ACHN (cell line): ENCODE measurements around the gene NEDD9.

ENCODE experiments used
- DNase-seq: peaks from one replicate; pipeline ENCODE4 v3.0.0-alpha.2; 2015
- in situ Hi-C: cut with HindIII; loops from 2 replicates; pipeline ENCODE4 v1.10.0; 2017; ENCODE audit warnings: low sequenced_read_pairs, low pct_ligation_motif_present, low pct_unique_long_range_greater_than_20kb

Gene NEDD9

GRCh38 chr6:11208854-11209253 lies 23.6 kb downstream of the NEDD9 start:
- in situ Hi-C loops, result no loop called here
- DNase-seq, result no peak

DNA sequence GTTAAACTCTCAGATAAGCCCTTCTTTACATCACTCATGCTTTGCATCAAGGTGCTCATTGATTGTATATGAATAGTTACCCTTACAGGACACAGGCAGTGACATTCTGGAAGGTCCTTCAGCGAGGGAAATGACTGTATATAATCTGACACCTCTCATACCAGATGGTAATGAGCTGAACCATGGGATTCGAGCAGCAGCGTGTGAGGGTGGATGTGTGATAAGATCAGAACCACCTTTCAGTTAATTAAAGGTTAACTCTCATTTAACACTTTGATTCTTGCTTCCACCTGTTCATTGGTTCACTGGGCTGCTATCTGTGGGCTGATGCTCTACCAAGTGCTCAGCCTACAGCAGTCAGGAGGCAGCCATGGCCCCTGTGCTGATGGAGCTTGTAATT lies 24.2 kb downstream of the NEDD9 start:
- in situ Hi-C loops, result no loop called here
- no peak for DNase-seq

DNA sequence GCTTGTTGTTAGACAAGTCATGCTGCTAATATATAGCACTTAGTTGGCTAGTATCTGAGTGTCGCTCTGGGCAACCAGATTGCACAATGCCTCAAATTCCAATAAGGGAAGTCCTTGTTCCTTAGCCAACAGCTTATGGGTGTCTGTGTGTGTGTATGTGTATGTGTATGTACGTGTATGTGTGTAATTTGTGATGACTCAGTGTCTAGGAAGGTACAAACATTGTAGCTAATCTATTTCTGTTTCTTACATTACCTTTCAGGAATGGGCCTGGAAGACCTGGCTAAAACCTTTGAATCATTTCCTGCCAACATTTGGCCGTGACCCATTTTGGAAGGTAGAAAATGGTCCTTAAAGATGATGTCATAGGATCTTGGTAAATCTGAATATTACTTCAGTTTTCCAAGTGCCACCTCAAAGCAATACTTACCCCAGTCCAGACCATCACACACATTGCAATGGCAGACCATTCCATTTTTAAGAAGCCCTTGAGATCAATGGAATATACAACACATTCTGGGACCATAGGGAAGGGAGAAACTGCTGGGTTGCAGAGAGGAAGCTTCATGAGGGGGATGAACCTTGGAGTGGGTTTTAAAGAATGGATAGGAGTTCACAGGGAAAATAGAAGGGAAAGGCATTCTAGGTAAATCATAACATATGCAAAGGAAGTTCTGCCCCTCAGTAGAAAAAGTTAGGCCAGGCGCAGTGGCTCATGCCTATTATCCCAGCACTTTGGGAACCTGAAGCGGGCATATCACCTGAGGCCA lies 25.1 kb downstream of the NEDD9 start:
- in situ Hi-C loops, result no loop called here
- DNase-seq, result peak; percentile 13

GRCh38 chr6:11206576-11206975 lies 25.9 kb downstream of the NEDD9 start:
- DNase-seq, result no peak
- in situ Hi-C loops, result no loop called here

DNA sequence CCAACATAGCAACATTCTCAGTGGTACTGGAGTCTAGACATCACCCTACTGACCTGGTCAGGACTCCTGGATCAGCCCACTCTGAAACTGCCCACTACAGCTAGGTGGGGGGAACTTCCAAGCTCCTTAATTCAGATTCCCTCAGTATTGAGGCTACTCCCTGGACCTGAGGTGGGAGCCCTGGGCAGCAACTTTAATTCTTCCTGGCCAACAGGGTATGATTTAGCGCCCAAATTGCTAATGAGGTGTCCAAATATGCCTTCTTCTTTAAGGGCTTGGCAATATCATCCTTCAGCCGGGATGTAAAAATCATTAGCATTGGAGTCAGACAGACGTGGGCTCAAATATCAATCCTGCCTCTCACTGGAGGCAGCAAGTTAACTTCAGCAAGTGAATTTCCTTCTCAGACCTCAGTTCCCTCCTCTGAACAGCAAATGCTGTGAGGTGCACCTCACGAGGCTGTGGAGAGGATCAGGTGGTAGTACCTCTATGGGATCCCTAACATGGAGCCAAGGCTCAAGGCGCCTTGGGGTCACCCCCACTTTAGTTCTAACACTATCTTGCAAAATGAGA lies 27.6 kb downstream of the NEDD9 start:
- no peak for DNase-seq
- in situ Hi-C loops, result no loop called here

DNA sequence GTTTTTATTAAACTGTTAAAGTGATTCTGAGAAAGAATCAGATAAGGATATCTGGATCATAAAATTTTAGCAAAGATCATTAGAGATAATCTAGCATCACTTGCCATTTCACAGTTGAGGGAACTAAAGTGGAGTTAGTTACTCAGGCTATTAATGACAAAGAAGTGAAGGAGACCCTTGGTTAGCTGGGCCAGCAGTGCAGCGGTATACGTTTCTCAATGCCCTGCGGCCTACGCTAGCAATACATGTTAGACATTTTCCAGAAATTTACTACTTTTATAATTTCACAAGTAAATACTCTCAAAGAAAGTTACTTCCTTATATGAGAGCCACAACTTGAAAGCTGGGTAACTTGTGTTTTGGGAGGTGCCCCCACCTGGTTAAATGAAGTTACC lies 28.5 kb downstream of the NEDD9 start:
- in situ Hi-C loops, result no loop called here

DNA sequence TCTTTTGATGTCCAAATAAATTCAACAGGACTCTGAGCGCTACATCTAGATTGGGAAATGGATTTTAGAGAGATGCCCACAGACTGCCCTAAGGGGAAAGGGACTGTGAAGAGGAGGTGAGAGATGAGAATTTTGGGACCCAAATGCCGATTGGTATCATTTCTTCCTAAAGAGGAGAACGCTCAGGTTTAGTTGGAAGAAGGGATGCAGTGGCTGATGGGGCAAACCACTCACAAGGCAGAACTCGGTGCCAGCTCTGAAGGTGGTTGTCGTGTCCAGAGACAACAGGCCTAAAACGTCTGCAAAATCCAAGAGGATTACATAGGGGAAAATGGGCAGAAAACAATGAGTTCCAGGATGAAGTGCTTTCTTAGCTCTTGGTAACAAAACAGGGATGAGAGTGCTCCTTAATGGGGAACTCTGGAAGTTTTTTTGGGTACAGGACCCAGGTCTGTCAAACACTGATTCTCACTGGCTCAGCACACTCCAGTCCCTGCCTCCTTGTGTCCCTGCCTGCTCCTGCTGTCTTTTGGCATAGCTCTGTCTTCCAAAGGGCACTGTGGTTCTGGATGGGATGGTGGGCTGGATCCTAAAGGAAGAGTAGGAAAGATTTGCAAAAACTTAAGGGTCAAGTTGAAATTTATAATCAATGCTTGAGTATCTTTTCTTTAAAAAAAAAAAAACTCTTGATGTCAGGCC lies 29.0 kb downstream of the NEDD9 start:
- in situ Hi-C loops, result no loop called here
- DNase-seq, result no peak

More for the DNA sequence above, 28.5 kb downstream of the NEDD9 start:
- no peak for DNase-seq

- DNase-seq, result no peak
- in situ Hi-C loops, result no loop called here
Measured at GRCh38 chr6:11202513-11203305, 29.8 kb downstream of the NEDD9 start.

- DNase-seq, result no peak
- in situ Hi-C loops, result no loop called here
Measured at GRCh38 chr6:11201772-11202512, 30.5 kb downstream of the NEDD9 start.

DNA sequence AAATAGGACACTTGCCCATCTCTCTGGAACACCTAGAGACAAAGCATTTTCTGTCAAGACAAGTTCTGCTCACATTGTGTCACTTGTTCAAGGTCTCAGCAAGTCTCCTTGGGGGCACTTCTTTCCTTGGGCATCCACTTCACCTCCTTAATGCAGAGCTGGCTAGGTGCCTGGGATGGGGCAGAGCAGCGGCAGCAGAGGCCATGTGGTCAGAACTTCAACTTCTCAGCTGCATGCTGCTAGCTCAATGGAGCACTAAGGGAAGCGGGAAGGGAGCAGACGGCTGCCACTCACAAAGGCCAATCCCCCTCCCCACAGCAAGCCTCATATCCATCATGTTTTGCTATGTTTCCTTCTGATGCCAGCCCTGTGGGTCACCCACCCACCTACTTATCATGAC lies 31.5 kb downstream of the NEDD9 start:
- in situ Hi-C loops, result no loop called here
- no peak for DNase-seq

- no peak for DNase-seq
- in situ Hi-C loops, result no loop called here
Measured at GRCh38 chr6:11200356-11200755, 32.1 kb downstream of the NEDD9 start.

GRCh38 chr6:11198663-11199603 lies 33.5 kb downstream of the NEDD9 start:
- no peak for DNase-seq

GRCh38 chr6:11197850-11198249 lies 34.6 kb downstream of the NEDD9 start:
- in situ Hi-C loops, result no loop called here
- no peak for DNase-seq

More at GRCh38 chr6:11198663-11199603, 33.5 kb downstream of the NEDD9 start:
- in situ Hi-C loops, result no loop called here

GRCh38 chr6:11197175-11197536 lies 35.3 kb downstream of the NEDD9 start:
- DNase-seq, result no peak
- in situ Hi-C loops, result no loop called here

- DNase-seq, result no peak
- in situ Hi-C loops, result no loop called here
Measured at GRCh38 chr6:11196511-11197174, 35.8 kb downstream of the NEDD9 start.

GRCh38 chr6:11194356-11195218 lies 37.9 kb downstream of the NEDD9 start:
- in situ Hi-C loops, result no loop called here
- no peak for DNase-seq
